SU-DHL-6 (cell line): ENCODE data around the gene PKHD1.

Experiments used
- EZH2phosphoT487 ChIP-seq: fragments of 200-600 bp; sonication (generic), shearing (Covaris generic); conservative IDR thresholded peaks from 2 replicates; pipeline ENCODE4 v1.6.1; 2018; ENCODE audit warnings: mild to moderate bottlenecking, antibody characterized with exemption, low read length, moderate library complexity, mixed read lengths
- TF ChIP-seq, protein P1 (sequence below): fragments of 200-600 bp; sonication (generic); IDR thresholded peaks from one replicate; pipeline ENCODE4 v1.5.1; 2017; ENCODE audit warnings: antibody characterized with exemption, mild to moderate bottlenecking, low read length, moderate library complexity; ENCODE audit not compliant: insufficient read depth, poor library complexity, severe bottlenecking

DNA sequence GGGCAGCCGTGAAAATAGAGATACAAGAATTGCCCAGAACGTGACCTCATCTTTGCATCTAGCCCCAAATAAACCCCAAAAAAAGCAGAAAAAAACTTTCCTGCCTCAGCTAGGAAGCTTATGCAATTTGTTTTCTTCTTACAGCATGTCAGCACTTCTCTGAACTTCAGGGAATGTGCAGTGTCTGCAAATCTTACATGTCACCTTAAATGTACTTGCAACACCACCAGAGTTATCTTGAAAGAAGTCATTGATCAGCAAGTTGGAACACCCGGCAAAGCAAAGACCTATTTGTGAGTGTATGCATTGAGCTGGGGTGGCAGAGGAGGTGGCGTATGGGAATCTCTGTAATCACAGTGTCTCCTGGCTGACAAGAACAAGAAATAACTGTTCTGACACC, 123.4 kb downstream of the PKHD1 start:
- TF ChIP-seq, protein P1, sequence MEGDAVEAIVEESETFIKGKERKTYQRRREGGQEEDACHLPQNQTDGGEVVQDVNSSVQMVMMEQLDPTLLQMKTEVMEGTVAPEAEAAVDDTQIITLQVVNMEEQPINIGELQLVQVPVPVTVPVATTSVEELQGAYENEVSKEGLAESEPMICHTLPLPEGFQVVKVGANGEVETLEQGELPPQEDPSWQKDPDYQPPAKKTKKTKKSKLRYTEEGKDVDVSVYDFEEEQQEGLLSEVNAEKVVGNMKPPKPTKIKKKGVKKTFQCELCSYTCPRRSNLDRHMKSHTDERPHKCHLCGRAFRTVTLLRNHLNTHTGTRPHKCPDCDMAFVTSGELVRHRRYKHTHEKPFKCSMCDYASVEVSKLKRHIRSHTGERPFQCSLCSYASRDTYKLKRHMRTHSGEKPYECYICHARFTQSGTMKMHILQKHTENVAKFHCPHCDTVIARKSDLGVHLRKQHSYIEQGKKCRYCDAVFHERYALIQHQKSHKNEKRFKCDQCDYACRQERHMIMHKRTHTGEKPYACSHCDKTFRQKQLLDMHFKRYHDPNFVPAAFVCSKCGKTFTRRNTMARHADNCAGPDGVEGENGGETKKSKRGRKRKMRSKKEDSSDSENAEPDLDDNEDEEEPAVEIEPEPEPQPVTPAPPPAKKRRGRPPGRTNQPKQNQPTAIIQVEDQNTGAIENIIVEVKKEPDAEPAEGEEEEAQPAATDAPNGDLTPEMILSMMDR = no peak
- no peak for TF ChIP-seq EZH2phosphoT487
